GM18520 (cell line): ENCODE measurements around the gene TRIM45.
"Not testable (repeated sequence)": the region's sequence is repeated elsewhere in the genome, so short reads cannot be mapped to it uniquely, and the experiment has no call there.

ENCODE experiments used
- ATAC-seq: cut with Tn5 transposase; IDR thresholded peaks from one replicate; pipeline ENCODE4 v1.9.1; 2021; ENCODE audit not compliant: unreplicated experiment

Gene TRIM45

DNA sequence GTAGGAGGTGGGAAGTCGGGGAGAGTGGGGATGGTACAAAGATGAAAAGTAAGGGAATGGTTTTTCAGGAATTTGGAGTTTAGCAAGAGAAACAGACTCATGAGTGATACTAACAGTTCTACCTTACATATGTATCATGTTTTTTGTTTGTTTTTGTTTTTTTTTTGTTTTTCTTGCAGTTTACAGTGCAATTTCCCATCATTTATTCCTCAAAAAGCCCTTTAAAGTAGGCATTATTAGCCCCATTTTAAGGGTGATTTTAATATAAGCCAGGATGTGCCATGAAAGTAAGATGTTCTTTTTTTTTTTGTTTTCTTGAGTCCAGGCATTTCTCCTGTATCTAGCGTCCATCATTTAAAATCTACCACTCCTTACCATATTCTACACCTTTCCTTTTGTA is 13.8 kb upstream of the TRIM45 start:
- no peak for ATAC-seq

DNA sequence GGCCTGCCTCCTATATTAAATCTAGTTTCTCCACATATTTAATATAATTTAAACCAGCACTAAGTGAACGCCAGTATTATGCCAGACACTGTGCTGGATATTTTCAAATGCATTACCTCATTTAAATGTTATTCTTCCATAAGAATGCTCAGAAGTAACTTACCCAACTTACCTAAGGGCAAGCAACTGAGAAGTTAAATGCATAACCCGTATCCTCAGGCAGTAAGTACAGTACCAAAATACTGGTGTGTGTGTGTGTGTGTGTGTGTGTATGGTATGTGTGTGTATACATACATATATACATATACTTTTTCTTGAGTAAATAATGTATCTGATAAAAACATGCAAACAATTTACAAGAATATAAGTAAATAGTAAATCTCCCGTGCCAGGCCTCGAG is 9.0 kb upstream of the TRIM45 start:
- ATAC-seq = no peak

DNA sequence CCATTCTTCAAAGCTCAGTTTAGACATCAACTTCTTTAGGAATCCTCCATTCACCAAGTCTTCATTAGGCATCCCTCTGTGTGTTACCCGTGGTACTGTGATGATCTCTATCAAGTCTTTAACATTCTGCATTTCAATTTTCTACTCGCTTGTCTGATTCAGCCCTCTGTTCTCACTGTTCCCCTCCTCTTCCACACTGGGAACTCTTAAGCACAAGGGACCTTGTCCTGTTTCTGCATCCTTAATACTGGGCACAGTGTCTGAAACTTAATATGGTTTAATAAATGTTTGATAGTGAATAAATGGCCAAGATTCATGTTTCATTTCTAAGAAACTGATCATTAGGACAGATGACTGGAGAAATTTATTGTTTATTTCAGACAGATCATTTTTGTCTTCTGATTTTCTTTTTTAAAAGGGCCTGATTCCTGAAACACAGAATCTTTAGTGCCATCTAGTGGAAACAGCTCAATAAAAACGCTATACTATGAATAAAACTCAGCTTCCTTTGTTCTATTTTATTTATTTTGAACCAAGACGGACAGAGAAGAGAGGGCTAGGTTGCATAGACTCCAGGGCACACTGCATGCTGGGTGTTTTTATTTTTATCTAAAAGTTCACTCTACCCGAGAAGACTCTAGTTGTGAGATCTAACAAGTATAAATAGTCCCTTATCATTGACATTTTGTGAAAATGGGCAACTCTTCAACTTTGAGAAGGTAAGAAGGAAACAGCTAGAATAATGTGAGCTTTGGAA is 7.0 kb upstream of the TRIM45 start:
- no peak for ATAC-seq

DNA sequence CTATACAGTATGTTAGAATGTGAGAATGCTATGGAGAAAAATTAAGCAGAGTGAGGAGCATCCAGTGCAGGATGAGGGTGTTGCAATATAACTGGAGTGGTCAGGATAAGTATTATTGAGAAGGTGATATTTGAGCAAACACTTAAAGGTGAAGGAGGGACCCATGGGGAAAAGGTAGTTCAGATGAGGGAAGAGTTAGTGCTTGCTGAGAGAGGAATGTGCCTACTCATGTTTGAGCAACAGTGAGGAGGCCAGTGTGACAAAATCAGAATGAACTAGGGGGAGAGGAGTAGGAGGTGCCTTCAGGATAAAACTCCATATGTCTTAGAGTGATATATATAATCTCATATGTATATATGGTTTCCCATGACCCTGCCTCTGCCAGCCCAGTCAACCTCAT is 6.2 kb upstream of the TRIM45 start:
- ATAC-seq = no peak

DNA sequence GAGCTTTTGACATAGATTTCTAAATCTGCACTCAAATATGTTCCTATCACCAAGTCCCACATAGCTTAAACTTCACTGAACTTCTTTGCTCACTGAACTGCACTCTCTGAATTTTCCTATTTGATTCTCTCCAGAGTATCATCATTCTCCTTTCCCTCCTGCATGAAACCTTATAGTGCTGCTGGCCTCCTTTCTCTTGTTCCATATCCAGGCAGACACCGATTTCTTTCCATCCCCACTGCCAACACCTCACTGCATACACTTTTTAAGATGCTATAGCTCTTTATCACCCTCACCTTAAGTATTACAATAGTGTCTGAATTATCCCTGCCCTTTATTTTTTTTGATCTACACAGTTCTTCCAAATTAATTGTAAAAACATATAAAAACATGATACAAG is 3.1 kb upstream of the TRIM45 start:
- ATAC-seq = no peak

DNA sequence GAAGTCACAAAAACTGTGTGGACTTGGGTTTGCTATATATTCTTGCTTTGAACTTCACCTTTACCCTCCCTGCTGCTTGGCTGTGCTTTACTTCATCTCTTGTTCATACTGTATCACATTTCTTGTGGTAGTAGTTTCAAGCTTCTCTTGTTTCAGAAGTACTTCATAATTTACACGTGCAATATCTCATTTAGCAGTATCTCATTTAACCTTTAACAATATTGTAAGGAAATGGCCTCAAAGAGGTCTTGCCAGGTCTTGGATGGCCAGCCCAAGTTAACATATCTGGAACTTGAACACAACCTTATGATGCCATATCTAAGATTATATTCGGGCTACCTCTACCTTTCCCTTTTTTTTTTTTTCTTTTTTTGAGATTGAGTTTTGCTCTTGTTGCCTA is 1.7 kb upstream of the TRIM45 start:
- ATAC-seq = no peak

DNA sequence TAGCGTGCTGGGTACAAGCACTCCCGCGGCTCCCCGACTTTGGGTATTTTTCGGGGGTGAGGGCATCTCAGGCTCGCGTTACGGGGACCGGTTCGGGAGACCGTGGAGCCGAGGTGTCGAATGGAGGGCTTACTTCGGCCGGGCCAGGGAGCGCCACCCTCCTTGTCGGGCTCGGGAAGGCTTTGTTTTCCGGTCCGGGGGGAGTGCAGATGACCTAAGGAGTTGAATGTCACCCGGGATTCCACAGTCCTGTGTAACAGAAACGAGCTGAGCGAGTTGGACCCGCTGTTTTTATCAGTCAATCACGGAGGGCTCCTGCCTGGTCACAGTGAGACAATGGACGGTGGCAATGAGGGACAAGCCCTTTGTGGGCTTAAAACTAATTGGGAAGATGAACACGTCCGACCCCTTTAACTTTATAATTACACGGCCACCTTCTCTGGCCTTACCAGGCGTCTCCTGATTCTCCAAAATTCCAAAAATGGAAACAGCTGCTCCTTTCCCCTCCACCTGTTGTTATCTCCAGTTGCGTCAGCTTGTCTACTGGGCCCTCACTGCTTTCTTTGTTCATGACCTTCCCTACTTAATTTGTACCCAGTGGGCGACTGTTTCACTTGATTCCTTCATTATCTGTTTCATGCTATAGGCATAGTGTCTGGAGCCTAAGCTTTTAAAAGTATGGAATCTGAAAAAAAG is 929 bp upstream of the TRIM45 start:
- no peak for ATAC-seq

DNA sequence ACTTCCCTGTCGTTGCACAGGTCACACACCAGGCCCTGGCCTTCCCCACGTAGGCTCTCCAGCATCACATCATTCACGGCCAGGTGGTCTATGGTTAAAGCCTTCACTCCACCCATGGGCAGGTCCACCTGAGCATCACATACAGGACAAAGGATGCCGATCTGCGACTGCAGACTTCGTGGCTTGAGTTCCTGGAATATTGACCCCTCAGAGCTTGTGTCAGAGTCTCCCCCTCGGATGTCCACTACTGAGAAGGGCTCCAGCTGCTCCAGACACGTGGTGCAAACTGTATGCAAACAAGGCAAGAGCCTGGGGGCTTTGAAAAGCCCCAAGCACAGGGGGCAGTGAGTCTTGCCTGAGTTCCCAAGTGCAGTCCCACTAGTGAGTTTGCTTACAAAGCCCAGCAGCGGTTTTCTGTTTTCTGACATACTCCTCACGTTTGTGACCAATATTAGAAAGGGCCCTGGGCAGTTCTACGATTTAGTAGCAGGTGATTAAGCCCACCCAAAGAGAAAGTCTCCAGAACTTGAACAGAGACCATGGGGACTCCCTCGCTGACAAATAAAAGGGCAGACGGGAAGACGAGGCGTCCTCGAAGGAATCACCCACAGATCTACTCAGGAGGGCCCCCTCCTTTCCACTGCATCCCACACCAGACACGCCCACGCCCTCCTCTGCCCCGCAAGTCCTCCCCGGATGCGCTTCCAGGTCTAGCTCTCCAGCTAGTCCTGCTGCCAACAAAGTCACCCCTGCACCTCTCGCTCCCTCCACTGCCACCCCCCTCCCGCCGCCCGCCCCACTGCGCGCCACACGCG is 568 bp downstream of the TRIM45 start:
- no peak for ATAC-seq

DNA sequence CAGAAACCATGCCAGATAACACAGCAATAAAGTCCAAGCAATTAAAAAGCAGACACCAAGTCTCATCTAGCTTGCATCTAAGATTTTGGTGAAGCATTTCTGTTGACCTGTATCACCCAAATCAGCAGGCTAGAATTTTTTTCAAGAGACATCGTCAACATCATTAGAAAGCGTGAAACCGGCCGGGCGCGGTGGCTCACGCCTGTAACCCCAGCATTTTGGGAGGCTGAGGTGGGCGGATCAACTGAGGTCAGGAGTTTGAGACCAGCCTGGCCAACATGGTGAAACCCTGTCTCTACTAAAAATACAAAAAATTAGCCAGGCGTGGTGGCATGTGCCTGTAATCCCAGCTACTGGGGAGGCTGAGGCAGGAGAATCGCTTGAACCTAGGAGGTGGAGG is 2.4 kb downstream of the TRIM45 start:
- not testable (repeated sequence) for ATAC-seq

DNA sequence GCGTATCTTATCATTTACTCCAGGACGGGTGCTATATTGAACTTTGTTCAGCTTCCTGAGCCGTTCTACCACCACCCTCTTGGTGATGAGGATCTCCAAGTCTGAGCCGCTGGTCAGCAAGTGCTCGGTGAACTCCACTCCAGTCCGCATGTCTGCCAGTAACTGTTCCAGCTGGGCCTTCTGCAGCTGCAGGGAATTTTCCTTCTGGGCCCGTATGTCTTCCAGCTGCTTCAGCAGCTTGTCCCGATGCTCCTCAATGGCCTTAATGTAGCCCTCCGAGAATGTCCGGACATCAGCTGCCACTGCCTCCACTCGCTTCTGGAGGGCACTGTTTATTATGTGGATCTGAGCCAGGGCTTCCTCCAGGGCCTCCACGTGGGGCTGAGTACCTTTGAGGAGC is 3.4 kb downstream of the TRIM45 start:
- no peak for ATAC-seq

DNA sequence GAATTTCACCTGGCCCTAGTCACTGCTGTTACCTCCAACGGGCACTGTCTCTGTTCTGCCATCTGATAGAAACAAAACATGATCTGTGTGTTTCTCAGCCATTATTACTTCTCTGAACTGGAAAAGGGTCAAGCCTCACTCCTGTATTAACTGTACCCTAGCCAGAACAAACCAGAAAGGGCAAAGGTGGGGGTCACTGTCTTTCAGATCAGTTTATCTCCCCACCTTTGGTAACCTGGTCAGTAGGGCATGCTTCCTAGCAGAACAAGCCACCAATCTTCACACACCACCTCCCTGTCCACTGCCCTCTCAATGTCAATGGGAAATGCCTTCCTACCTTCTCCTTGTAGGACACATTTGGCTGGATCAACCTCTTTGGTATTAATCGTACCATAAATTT is 3.9 kb downstream of the TRIM45 start:
- no peak for ATAC-seq

DNA sequence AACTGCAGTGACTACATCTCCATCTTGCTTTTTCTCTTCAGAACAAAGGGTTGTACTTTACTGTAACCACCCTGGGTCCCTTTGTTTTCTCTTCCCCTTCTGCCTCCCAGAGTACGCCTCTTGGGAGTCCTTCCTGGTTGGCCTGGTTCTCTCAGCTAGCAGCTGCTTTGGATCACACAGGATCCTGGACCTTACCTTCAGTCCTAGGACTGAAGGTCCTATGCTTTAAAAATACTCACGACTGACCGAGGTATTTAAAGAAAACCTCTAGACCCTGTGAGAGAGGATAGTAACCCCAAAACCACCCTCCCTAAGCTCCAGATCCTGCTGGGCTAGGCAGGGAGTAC is 4.8 kb downstream of the TRIM45 start:
- no peak for ATAC-seq

DNA sequence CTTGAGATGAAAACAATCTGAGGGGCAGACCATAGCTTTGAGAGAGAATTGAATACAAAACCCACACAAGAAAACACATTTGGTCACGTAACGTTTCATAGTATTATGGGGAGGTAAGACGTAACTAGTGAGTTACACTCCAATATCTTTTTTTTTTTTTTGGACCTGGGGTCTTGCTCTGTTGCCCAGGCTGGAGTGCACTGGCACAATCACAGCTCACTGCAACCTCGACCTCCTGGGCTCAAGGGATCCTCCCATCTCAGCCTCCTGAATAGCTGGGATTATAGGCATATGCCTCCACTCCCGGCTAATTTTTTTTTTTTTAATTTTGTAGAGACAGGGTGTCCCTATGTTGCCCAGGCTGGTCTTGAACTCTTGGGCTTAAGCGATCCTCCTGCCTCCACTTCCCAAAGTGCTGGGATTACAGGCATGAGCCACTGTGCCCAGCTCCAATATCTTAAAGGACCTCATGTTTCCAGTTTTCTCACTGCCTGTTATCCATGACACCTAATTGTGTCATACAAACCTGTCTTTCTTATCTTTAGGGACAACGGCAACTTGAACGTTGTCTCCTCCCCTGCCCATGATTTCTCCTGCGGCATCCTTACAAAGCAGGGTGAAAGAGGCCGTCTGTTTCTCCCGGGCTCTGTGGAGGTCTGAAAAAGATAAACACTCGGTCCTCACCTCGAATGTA is 5.3 kb downstream of the TRIM45 start:
- ATAC-seq = no peak

DNA sequence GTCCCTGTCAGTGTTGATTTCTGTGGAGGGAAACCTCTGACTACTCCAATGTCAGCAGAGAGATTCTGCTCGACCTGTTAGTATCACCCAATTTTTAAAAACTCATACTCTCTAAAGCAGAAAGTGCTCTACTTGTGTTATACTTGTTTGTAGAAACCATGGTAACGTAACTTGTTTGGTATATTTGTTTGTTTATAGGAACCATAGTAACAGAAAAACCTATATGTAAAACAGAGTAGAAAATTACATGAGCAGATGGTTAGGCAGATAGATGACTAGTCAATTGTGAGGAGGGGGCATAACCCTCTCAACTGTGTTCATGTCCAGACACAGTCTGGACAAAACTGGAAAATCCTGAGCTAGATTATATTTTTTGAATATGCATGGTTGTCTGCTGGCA is 6.7 kb downstream of the TRIM45 start:
- ATAC-seq = no peak

DNA sequence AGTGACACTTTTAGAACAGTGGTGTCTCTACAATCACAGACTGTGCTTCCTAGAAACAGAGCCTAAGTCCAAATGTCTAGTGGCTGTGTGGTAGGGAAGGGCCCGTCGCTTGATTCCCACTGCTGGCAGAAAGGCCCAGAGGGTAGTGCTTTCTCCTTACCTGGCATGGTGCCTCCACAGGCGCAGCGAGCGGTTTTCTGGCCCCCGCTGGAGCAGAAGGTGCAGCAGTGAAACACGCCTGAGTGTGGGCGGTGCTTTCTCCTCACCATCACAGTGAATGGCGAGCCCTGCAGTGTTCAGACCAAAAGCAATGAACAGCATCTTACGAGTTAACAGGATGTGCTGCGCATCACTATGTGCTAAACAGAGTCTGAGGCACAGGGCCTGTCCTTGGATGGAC is 8.3 kb downstream of the TRIM45 start:
- ATAC-seq = no peak

DNA sequence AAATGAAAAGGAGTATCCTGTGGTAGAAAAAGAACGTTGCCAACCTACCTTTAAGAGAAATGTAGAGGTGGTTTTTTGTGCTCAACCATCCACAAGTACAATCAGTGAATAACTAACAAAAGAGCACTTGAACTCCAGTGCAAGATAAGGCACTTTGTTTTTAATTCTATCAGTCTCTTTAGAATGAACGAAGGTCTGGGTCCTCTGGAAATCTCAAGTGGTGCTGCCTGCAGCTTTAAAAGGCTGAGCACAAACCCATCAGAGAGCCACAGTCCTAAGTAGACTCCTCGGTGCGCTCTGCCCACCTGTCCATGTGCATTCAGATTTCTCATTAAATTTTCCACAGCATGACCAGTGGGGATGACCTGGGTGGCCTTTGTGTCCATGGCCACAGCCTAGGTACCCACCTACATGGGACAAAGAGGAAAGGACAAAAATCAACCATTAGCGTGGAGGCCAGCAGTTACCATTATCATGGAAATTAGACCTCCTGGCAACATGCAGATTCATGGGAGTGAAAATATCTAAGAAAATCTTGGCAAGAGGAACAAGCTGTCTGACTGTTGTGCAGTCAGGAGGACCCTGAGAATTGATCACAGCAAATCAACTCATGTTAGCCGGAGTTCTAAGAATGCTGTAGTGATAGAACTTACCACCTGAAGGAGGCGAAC is 9.4 kb downstream of the TRIM45 start:
- no peak for ATAC-seq

DNA sequence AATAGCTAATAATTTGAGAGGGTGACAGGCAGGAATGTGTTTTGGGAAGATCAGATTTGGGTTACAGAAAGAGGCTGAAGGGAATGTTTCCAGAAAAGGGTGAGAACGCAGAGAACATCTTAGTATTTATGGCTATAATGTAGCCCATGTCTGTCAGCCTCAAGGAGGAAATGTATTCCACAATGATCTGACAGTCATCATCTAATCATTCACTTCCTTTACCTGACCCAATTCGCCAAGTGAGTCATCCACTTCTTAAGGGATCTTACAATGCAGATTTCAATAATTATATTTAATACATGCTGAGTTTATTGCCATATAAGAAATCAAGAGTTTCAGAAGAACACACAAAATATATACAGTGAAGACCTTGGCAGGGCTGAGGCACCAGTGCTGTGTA is 10.8 kb downstream of the TRIM45 start:
- ATAC-seq = no peak

DNA sequence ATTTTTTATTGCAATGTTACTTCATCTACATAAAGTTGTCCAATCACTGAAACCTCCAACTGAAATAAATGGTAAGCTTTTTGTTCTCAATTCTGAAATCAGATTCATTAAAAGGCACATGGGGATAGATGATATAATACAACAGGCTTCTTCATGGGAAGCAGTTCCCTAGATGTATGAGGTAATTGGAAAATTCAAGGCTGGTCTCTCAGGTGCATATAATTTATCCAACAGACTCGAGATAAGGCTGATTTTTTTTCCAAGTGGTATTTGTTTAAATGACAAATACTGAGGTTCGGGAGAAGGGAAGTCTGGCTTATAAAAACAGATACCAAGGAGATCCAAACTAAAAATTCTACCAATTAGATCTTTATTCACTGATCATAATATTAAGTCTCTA is 14.2 kb downstream of the TRIM45 start:
- no peak for ATAC-seq

DNA sequence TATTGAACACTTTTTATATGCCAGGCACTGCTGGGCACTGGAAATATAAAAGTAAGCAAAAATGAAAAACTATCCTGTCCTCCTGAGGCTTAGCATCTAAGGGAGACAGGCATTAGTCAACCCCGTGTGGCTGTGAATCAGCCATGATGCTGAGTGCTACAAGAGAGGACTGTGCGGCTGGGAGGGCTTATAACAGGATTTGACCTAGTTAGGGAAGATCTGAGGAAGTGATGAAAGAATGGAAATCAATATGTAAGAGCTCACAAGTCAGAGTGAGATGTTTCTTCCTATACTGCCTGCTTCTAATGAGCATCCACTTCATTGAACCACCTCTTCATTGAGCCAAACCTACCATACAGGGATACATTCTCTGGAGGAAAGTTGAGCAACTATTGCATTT is 15.1 kb downstream of the TRIM45 start:
- no peak for ATAC-seq

DNA sequence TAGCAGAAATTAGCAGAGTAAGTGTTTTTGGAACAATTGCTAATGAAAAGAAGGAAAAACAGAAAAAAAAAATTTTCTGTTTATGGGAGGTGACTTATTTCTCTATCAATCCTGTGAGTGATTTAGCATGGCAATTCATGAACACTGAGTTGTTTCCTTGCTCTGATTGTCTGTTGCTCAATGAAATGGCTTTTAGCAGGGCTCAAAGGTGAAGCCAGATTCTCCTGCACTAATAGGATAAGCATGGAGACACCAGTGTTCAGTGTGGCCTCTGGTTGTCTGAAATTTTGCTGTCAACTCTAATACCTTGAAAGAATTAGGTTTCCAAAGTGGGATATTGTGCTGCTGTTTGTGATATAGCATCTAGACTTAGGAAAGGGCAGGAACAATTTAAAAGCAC is 15.8 kb downstream of the TRIM45 start:
- no peak for ATAC-seq

DNA sequence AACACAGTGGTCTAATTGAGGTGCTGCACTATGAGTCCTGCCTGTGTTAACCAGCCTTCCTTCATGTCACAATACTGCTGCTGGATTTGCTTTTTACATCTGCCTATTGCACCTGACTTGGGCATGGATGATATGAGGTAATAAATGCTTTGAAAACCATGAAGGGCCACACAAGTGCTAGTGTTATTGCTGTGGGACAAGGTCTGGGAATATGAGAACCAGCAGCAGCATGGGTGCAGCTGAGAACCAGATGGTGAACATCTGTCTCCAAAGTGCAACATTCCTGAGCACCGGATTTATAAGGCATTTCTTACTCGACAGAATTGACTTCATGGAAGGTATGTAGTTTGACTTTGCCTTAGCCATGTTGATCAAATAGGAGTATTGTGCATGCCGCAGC is 16.6 kb downstream of the TRIM45 start:
- no peak for ATAC-seq
